Natural killer cell treated with Interleukin-12 subunit alpha and Interleukin-12 subunit beta and Interleukin-15 and Interleukin-18, amount 100 ng/mL, for 72 hours (primary cell): ENCODE results near the gene MBOAT1. TPM values are rescaled to one million over a fixed set of nuclear protein-coding genes. Genes with fewer than 3 reads are reported as not detected.

Experiments
- ATAC-seq, 2 donors: fragments of 150-1000 bp; cut with Tn5 transposase in 1 of 2; sonication (Bioruptor Pico), chemical (Tn5 transposase) in 1 of 2; 2 replicates each; pipeline ENCODE4 v1.10.0; 2021
- DNase-seq: peaks from one replicate; pipeline ENCODE4 v3.0.0; 2022; ENCODE audit warnings: low spot score
- H3K27ac Mint-ChIP-seq, 2 donors: 1 replicate in 1 of 2; 2 replicates in 1 of 2; pipeline ENCODE4 v1.8.0; 2022; ENCODE audit warnings: mixed read lengths in 2 of 2, mild to moderate bottlenecking in 1 of 2, moderate library complexity in 1 of 2
- H3K27me3 Mint-ChIP-seq, 2 donors: 1 replicate in 1 of 2; 2 replicates in 1 of 2; pipeline ENCODE4 v1.8.0; 2022; ENCODE audit warnings: mixed read lengths in 2 of 2
- H3K36me3 Mint-ChIP-seq: one replicate; pipeline ENCODE4 v1.8.0; 2022; ENCODE audit warnings: mixed read lengths
- H3K4me1 Mint-ChIP-seq, 2 donors: 1 replicate in 1 of 2; 2 replicates in 1 of 2; pipeline ENCODE4 v1.8.0; 2022; ENCODE audit warnings: low read depth in 2 of 2, mixed read lengths in 2 of 2, mild to moderate bottlenecking in 1 of 2
- H3K4me3 Mint-ChIP-seq: one replicate; pipeline ENCODE4 v1.8.0; 2022; ENCODE audit warnings: mixed read lengths
- H3K9me3 Mint-ChIP-seq: 2 replicates; pipeline ENCODE4 v1.8.0; 2022; ENCODE audit warnings: mixed read lengths
- total RNA-seq, 2 donors: library from RNA; stranded (reverse); gene quantifications; one replicate each; pipeline ENCODE4 v1.2.3, GENCODE V29; 2022

The MBOAT1 gene
- total RNA-seq, 2 donors from 2014 or later = 1.9 to 4.7 TPM

GRCh38 chr6:20117474-20117873 is 94.8 kb downstream of the MBOAT1 start:
- no peaks in the 10 kb centered on the region for H3K9me3 Mint-ChIP-seq
- H3K36me3 Mint-ChIP-seq = no peaks in the 10 kb centered on the region
- H3K27ac Mint-ChIP-seq = no peak overlapping the region
- DNase-seq = no peak
- no peak overlapping the region for H3K4me3 Mint-ChIP-seq
- peaks cover 0 to 3% of the 10 kb centered on the region in 2 donors for H3K4me1 Mint-ChIP-seq
- ATAC-seq = no peak
- no peaks in the 10 kb centered on the region for H3K27me3 Mint-ChIP-seq

GRCh38 chr6:20116792-20117191 is 95.5 kb downstream of the MBOAT1 start:
- H3K4me3 Mint-ChIP-seq = no peak overlapping the region
- peaks cover 0 to 4% of the 10 kb centered on the region in 2 donors for H3K4me1 Mint-ChIP-seq
- ATAC-seq (no peak), DNase-seq (no peak)
- no peak overlapping the region for H3K27ac Mint-ChIP-seq
- no peaks in the 10 kb centered on the region for H3K36me3 Mint-ChIP-seq
- H3K27me3 Mint-ChIP-seq = no peaks in the 10 kb centered on the region
- H3K9me3 Mint-ChIP-seq = no peaks in the 10 kb centered on the region

- Mint-ChIP-seq H3K27me3 (no peaks in the 10 kb centered on the region), H3K36me3 (no peaks in the 10 kb centered on the region), H3K4me1 (peaks cover 0 to 4% of the 10 kb centered on the region in 2 donors), H3K27ac (no peak overlapping the region), H3K9me3 (no peaks in the 10 kb centered on the region), H3K4me3 (no peak overlapping the region)
- DNase-seq = no peak
- no peak for ATAC-seq
Measured at GRCh38 chr6:20115246-20115980, 96.9 kb downstream of the MBOAT1 start.

- ATAC-seq (no peak), DNase-seq (no peak)
- H3K27me3 Mint-ChIP-seq = peaks cover 0 to 2% of the 10 kb centered on the region in 2 donors
- no peak overlapping the region for H3K27ac Mint-ChIP-seq
- no peaks in the 10 kb centered on the region for H3K9me3 Mint-ChIP-seq
- no peak overlapping the region for H3K4me3 Mint-ChIP-seq
- peaks cover 0 to 7% of the 10 kb centered on the region in 2 donors for H3K4me1 Mint-ChIP-seq
- H3K36me3 Mint-ChIP-seq = no peaks in the 10 kb centered on the region
Measured at GRCh38 chr6:20113649-20114224, 98.5 kb downstream of the MBOAT1 start.

- H3K4me1 Mint-ChIP-seq = peaks cover 0 to 7% of the 10 kb centered on the region in 2 donors
- no peaks in the 10 kb centered on the region for H3K36me3 Mint-ChIP-seq
- no peak for ATAC-seq
- no peaks in the 10 kb centered on the region for H3K9me3 Mint-ChIP-seq
- H3K27ac Mint-ChIP-seq = no peak overlapping the region
- H3K27me3 Mint-ChIP-seq = peaks cover 0 to 2% of the 10 kb centered on the region in 2 donors
- no peak overlapping the region for H3K4me3 Mint-ChIP-seq
- no peak for DNase-seq
Measured at GRCh38 chr6:20112841-20113240, 99.4 kb downstream of the MBOAT1 start.

GRCh38 chr6:20112241-20112640 is 100.0 kb downstream of the MBOAT1 start:
- Mint-ChIP-seq H3K9me3 (no peaks in the 10 kb centered on the region), H3K27me3 (peaks cover 0 to 2% of the 10 kb centered on the region in 2 donors), H3K4me1 (peaks cover 0 to 7% of the 10 kb centered on the region in 2 donors), H3K27ac (no peak overlapping the region), H3K36me3 (no peaks in the 10 kb centered on the region), H3K4me3 (no peak overlapping the region)
- ATAC-seq (no peak), DNase-seq (no peak)

- H3K4me3 Mint-ChIP-seq = no peak overlapping the region
- H3K9me3 Mint-ChIP-seq = no peaks in the 10 kb centered on the region
- H3K36me3 Mint-ChIP-seq = no peaks in the 10 kb centered on the region
- no peak for DNase-seq
- no peak overlapping the region for H3K27ac Mint-ChIP-seq
- peaks cover 0 to 2% of the 10 kb centered on the region in 2 donors for H3K27me3 Mint-ChIP-seq
- H3K4me1 Mint-ChIP-seq = peaks cover 0 to 7% of the 10 kb centered on the region in 2 donors
- no peak for ATAC-seq
Measured at GRCh38 chr6:20110478-20110877, 101.8 kb downstream of the MBOAT1 start.

- no peak for DNase-seq
- H3K27ac Mint-ChIP-seq = no peak overlapping the region
- no peak for ATAC-seq
Measured at GRCh38 chr6:20109526-20109925, 102.7 kb downstream of the MBOAT1 start.

GRCh38 chr6:20105838-20106237 is 106.4 kb downstream of the MBOAT1 start:
- no peak for ATAC-seq
- H3K4me3 Mint-ChIP-seq = no peak overlapping the region
- DNase-seq = no peak
- H3K27ac Mint-ChIP-seq = no peak overlapping the region
- peaks cover 0 to 2% of the 10 kb centered on the region in 2 donors for H3K27me3 Mint-ChIP-seq
- H3K4me1 Mint-ChIP-seq = peaks cover 0 to 3% of the 10 kb centered on the region in 2 donors
- H3K36me3 Mint-ChIP-seq = no peaks in the 10 kb centered on the region
- H3K9me3 Mint-ChIP-seq = no peaks in the 10 kb centered on the region

More at GRCh38 chr6:20109526-20109925, 102.7 kb downstream of the MBOAT1 start:
- no peaks in the 10 kb centered on the region for H3K9me3 Mint-ChIP-seq
- H3K4me1 Mint-ChIP-seq = peaks cover 0 to 7% of the 10 kb centered on the region in 2 donors
- no peak overlapping the region for H3K4me3 Mint-ChIP-seq
- no peaks in the 10 kb centered on the region for H3K36me3 Mint-ChIP-seq
- H3K27me3 Mint-ChIP-seq = peaks cover 0 to 2% of the 10 kb centered on the region in 2 donors

- no peak overlapping the region for H3K4me3 Mint-ChIP-seq
- H3K9me3 Mint-ChIP-seq = no peaks in the 10 kb centered on the region
- H3K36me3 Mint-ChIP-seq = no peaks in the 10 kb centered on the region
- H3K27me3 Mint-ChIP-seq = peaks cover 0 to 2% of the 10 kb centered on the region in 2 donors
- peaks cover 0 to 3% of the 10 kb centered on the region in 2 donors for H3K4me1 Mint-ChIP-seq
- DNase-seq (no peak), ATAC-seq (no peak)
- H3K27ac Mint-ChIP-seq = no peak overlapping the region
Measured at GRCh38 chr6:20104696-20105095, 107.6 kb downstream of the MBOAT1 start.

- no peak overlapping the region for H3K27ac Mint-ChIP-seq
- no peaks in the 10 kb centered on the region for H3K9me3 Mint-ChIP-seq
- no peaks in the 10 kb centered on the region for H3K36me3 Mint-ChIP-seq
- ATAC-seq (no peak), DNase-seq (no peak)
- H3K27me3 Mint-ChIP-seq = no peaks in the 10 kb centered on the region
- no peaks in the 10 kb centered on the region for H3K4me1 Mint-ChIP-seq
- no peak overlapping the region for H3K4me3 Mint-ChIP-seq
Measured at GRCh38 chr6:20102397-20103073, 109.7 kb downstream of the MBOAT1 start.

GRCh38 chr6:20099156-20099555 is 113.1 kb downstream of the MBOAT1 start:
- H3K4me3 Mint-ChIP-seq = no peak overlapping the region
- H3K27me3 Mint-ChIP-seq = no peaks in the 10 kb centered on the region
- no peaks in the 10 kb centered on the region for H3K4me1 Mint-ChIP-seq
- no peak overlapping the region for H3K27ac Mint-ChIP-seq
- no peaks in the 10 kb centered on the region for H3K36me3 Mint-ChIP-seq
- ATAC-seq (no peak), DNase-seq (no peak)
- no peaks in the 10 kb centered on the region for H3K9me3 Mint-ChIP-seq

- Mint-ChIP-seq H3K9me3 (no peaks in the 10 kb centered on the region), H3K27me3 (no peaks in the 10 kb centered on the region), H3K4me3 (no peak overlapping the region), H3K4me1 (no peaks in the 10 kb centered on the region), H3K36me3 (no peaks in the 10 kb centered on the region), H3K27ac (no peak overlapping the region)
- ATAC-seq (no peak), DNase-seq (no peak)
Measured at GRCh38 chr6:20098267-20098876, 113.9 kb downstream of the MBOAT1 start.

- no peaks in the 10 kb centered on the region for H3K9me3 Mint-ChIP-seq
- H3K27me3 Mint-ChIP-seq = no peaks in the 10 kb centered on the region
- no peak overlapping the region for H3K4me3 Mint-ChIP-seq
- H3K4me1 Mint-ChIP-seq = no peaks in the 10 kb centered on the region
- no peaks in the 10 kb centered on the region for H3K36me3 Mint-ChIP-seq
- ATAC-seq (no peak), DNase-seq (no peak)
- no peak overlapping the region for H3K27ac Mint-ChIP-seq
Measured at GRCh38 chr6:20096536-20096935, 115.7 kb downstream of the MBOAT1 start.
